ENCODE measurements around the gene PCDHGA11. TPM values are rescaled to one million over a fixed set of nuclear protein-coding genes. Genes with fewer than 3 reads are reported as not detected.
A peak's percentile ranks its signal among the peaks of the same experiment; 100 is the strongest.

Gene PCDHGA11
- total and polyA plus RNA-seq, 2 of the 4 experiments (the other 2 are of a cell fraction): 5.4 to 6.9 TPM

GRCh38 chr5:141434006-141434405, 13.2 kb downstream of the PCDHGA11 start:
- Histone ChIP-seq H3K27ac (ENCODE audit: insufficient read depth, low read length) (no peak overlapping the region), H4K91ac (ENCODE audit: insufficient read depth, low read depth, low read length) (no peak overlapping the region), H3K4me2 (ENCODE audit: low read depth, low read length) (peak overlapping the region; percentile 19; the same call in 1 of the 2 replicates), H4K8ac (ENCODE audit: low read depth in 2 of 2, low read length in 2 of 2) (no peak overlapping the region), H3K79me1 (ENCODE audit: low read depth in 1 of 2, low read length in 2 of 2) (peaks cover 18 to 24% of the 10 kb centered on the region in 2 experiments; a peak in 3 of 4 replicates), H3K4me1 (ENCODE audit: control insufficient read depth, insufficient read depth, low read length) (peaks cover 2% of the 10 kb centered on the region; the same call in 1 of the 2 replicates), H3K56ac (ENCODE audit: extremely low read depth, insufficient read depth, low read length) (no peak overlapping the region), H3K9me1 (ENCODE audit: insufficient read depth, low read length) (no peaks in the 10 kb centered on the region), H3K27me3 (ENCODE audit: control insufficient read depth, insufficient read depth, low read length) (no peaks in the 10 kb centered on the region), H3K4ac (ENCODE audit: low read depth, low read length) (no peak overlapping the region), H2BK120ac (ENCODE audit: low read depth, low read length) (no peak overlapping the region), H4K5ac (ENCODE audit: low read depth, low read length) (no peak overlapping the region), H3K36me3 (ENCODE audit: control insufficient read depth, insufficient read depth, low read length) (peaks cover 7% of the 10 kb centered on the region; the same call in 1 of the 2 replicates), H3K9ac (ENCODE audit: low read depth, low read length) (no peak overlapping the region), H4K20me1 (ENCODE audit: insufficient read depth, low read length) (no peaks in the 10 kb centered on the region), H3K23ac (ENCODE audit: low read depth, low read length) (no peak overlapping the region), H2AK9ac (replicated peaks; ENCODE audit: low read depth, low read length, poor library complexity) (no peak overlapping the region), H2AFZ (replicated peaks; ENCODE audit: low read length, poor library complexity) (no peak overlapping the region), H2BK15ac (ENCODE audit: low read depth, low read length) (no peak overlapping the region), H2AK5ac (ENCODE audit: low read depth, low read length) (no peak overlapping the region), H2BK5ac (ENCODE audit: low read depth, low read length, poor library complexity, severe bottlenecking) (peak overlapping the region; percentile 72), H3K9me3 (ENCODE audit: control insufficient read depth, insufficient read depth, low read length) (peaks cover 22% of the 10 kb centered on the region; the same call in 1 of the 2 replicates), H3K14ac (replicated peaks; ENCODE audit: low read depth, low read length) (no peak overlapping the region), H3K18ac (ENCODE audit: low read depth, low read length) (no peak overlapping the region; the same call in 1 of the 2 replicates), H2BK20ac (ENCODE audit: low read depth, low read length) (no peak overlapping the region), H3K4me3 (ENCODE audit: insufficient read depth, low read depth, low read length) (no peak overlapping the region)
- POLR2A ChIA-PET (ENCODE audit: unreplicated experiment): no interaction called here
- no peak for TF ChIP-seq CEBPB (IDR thresholded peaks at IDR 0.05; ENCODE audit: low read depth, low read length)
- intact Hi-C loops (cut with micrococcal nuclease) (loop anchor here (5.0 kb wide), 1 partner anchor 43 kb away; the partner anchor contains the start of gene PCDHGC3), dilution Hi-C loops (cut with HindIII; ENCODE audit: low sequenced_read_pairs, unreplicated experiment) (no loop called here), in situ Hi-C loops (cut with MboI; ENCODE audit: low sequenced_read_pairs) (no loop called here)
- CTCF ChIA-PET: no interaction called here
- BruUV-seq (replicated peaks): no TSS peak
- ATAC-seq (ENCODE audit: low read depth): peak; percentile 48
- peak; percentile 73 for DNase-seq
- 60% methylated on average over 1 of the region's 2 CpGs; no CpG with 5 or more reads in 1 of the 2 experiments for WGBS, 2 experiments (ENCODE audit: extremely low coverage in 2 of 2, insufficient read length in 1 of 2)
